Stimulated activated CD8-positive, alpha-beta memory T cell treated with anti-CD3 and anti-CD28 coated beads, Interleukin-12 subunit alpha, Interleukin-12 subunit beta, amount 100 ng/mL, for 1 hour (primary cell): ENCODE measurements around the gene HRG.

ENCODE experiments used
- DNase-seq: peaks from one replicate; pipeline ENCODE4 v3.0.0-alpha.2; 2020; ENCODE audit warnings: low read depth

The HRG gene

DNA sequence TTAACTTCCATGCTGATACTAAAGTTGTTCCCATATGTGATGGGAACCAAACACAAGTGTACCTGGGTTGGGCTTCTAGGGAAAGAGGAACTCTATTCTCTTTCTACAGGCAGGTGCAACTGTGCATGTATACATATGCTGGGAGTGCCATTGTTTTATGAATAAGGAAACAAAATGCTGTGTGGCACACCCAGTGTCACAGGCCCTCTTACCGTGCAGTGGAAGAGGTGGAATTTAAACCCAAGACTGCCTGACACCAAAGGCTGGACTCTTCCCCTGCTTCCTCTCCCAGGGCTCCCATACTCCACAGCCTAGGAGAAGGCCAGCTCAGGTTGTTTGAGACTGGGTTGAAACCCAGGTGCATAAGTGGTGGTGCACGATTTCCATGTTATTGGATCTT is 27.6 kb upstream of the HRG start:
- no peak for DNase-seq

- no peak for DNase-seq
Observed at GRCh38 chr3:186639778-186640472, 25.9 kb upstream of the HRG start, which contains the start of gene FETUB. Gene FETUB (plus strand): TSS chr3:186640399. CDS start chr3:186640461, 62 bp downstream.

DNA sequence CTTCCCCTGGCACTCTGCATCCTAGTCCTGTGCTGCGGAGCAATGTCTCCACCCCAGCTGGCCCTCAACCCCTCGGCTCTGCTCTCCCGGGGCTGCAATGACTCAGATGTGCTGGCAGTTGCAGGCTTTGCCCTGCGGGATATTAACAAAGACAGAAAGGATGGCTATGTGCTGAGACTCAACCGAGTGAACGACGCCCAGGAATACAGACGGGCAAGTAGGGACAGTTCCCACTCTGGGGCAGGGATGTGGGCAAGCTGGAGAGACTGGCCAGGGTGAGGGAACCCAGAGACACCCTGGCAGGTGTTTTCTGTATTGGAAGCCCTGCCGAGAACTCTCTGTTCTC is 25.4 kb upstream of the HRG start:
- DNase-seq, result no peak

GRCh38 chr3:186640929-186641328 is 24.9 kb upstream of the HRG start:
- no peak for DNase-seq

- DNase-seq, result no peak
Observed at GRCh38 chr3:186642014-186642413, 23.8 kb upstream of the HRG start.

GRCh38 chr3:186643493-186643892 is 22.3 kb upstream of the HRG start:
- no peak for DNase-seq

- DNase-seq, result no peak
Observed at GRCh38 chr3:186644683-186645082, 21.1 kb upstream of the HRG start.

- no peak for DNase-seq
Observed at GRCh38 chr3:186646106-186646505, 19.7 kb upstream of the HRG start.

DNA sequence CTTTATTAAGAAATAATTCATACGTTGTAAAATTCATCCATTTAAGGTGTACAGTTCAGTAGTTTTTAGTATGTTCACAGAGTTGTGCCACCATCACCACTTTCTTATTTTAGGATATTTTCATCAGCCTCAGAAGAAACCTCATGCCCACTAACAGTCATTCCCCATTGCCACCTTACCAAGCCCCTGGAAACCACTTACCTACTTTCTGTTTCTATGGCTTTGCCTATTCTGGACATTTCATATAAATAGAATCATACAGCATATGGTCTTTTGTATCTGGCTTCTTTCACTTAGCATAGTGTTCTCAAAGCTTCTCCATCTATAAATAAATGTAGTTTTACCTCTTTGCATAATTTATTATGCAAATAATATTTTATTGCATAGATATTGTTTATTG is 19.0 kb upstream of the HRG start:
- no peak for DNase-seq

- DNase-seq, result no peak
Observed at GRCh38 chr3:186648851-186649250, 17.0 kb upstream of the HRG start.

DNA sequence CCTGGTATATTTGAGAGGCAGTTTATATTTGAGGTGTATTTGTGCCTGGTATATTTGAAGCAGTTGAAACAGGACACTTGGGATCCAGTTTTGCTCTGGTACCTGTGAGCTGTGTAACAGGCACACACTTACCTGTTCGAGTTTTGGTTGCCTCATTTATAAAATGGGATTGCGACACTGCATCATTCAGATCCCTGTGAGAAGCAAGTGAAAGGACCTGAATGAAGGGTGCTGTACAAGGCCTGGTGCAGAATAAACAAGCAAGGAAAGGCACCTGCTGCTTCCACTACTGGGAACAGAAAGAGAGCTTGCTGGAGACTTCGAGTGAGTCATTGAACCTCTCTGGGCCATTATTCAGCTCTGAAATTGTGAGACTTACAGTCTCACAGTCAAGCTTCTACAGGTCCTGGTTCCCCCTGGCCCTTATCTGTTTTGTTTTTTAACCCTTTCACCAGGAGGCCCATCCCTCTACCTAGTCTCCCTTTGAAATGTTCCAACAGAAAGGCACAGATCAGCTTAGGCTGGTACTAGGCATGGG is 14.1 kb upstream of the HRG start:
- DNase-seq, result no peak

DNA sequence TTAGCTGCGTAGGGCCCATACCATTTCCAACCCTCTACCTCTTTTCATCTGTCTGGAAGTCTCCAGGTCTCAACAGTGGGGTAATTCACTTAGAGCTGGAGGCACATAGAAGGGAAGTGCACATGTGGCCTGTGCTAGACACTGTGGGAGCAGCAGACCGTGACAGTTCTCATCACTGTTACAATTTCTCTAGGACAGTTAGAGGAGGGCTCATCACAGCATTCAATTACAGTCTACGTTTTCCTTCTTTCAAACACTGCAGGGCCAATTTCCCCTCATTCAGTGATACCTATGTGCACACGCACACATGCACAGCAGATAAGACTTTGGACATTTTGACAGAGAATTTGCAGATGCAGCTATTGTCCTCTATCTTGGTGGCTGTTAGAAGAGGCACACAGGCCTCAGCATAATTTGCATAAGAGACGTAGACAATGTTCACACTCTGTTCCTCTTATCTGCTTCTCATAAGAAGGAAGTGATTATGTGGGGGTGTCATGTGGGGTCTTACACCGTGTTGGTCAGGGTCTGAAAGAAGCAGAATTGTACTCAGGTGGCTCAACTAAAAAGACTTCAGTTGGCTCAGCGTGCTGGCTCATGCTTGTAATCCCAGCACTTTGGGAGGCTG is 12.6 kb upstream of the HRG start:
- no peak for DNase-seq

- no peak for DNase-seq
Observed at GRCh38 chr3:186653984-186654383, 11.8 kb upstream of the HRG start.

GRCh38 chr3:186663361-186664118 is 2.3 kb upstream of the HRG start:
- no peak for DNase-seq

DNA sequence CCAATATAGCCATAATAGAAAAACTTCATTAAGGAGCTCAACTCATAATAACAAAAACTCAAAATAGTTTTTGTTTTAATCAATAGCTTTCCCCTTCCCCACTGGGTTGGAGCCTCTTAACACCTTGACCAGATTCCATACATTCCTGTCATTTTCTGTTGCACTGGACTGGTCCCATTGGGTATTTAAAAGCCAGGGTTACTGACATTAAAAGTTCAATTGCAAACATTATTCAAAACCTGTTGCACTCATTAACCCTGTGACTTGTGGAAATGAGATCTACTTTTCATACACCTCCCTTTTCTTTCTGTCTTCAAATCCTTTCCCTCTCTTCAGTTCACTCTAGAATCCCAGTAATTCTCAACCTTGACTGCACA is 1.7 kb upstream of the HRG start:
- DNase-seq, result no peak

DNA sequence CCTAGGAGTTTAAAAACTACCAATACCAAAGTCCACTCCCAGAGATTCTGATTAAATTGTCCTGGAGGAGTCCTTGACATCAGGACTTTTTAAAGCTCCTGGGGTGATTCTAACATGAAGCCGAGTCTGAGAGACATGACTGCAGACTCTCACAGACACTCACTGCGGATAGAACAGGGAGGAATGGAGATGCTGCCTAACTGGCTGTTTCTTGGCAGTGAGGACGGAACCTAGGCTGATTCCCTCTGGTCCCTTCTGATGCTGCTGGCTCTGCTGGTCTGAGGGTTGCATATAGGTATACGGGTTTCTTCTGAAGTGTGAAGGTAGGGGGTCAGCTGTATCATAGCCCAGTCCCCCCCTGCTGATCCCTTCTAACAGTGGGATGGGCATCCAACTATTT is 1.3 kb upstream of the HRG start:
- no peak for DNase-seq

GRCh38 chr3:186668426-186668825 is 2.6 kb downstream of the HRG start:
- DNase-seq, result no peak

DNA sequence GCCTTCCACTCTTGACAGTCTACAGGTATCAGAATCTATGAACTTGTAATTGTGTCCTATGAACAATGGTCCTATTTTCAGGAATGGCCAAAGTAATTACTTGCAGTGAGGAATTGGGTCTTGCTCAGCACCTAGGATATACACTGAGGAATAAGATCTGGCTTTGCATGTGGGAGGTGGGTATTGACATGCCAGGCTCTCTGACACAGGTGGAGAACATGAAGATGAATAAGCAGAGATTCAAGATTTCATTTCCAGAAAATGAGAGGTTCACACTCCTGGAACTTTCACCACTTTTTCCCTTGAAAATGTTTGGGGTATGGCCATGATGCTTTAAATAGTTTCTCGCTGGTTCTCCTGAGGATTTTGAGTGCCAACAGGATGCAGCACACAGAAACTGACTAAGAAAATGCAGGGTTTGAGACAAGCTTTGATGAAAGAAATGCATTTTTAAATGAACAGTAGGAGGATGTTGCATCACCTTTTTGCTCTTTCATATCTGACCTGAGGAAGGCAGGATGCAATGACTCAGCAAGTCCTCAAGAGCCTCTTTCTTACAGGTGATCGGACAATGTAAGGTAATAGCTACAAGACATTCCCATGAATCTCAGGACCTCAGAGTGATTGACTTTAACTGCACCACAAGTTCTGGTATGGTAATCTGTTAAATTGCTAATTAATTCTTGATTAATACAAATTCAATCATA is 3.7 kb downstream of the HRG start:
- no peak for DNase-seq

DNA sequence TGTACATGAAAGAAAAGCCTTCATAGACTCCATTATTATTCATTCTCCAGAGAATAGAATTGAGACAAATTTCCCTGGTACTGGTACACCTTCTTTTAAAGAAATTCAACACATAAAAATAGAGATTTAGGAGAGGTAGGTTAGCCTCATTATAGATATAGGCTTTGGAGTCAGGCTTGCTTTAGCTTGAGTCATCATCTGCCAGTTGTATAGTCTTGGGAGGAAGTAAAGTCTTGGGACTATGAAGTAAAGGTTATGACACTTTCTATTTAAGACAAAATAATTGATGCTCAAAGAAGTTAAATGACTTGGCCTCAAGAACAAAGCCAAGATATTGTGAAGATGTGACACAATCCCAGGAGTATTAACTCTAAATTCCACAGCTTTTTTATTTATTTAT is 4.3 kb downstream of the HRG start:
- DNase-seq, result no peak

- no peak for DNase-seq
Observed at GRCh38 chr3:186671051-186671450, 5.2 kb downstream of the HRG start.

DNA sequence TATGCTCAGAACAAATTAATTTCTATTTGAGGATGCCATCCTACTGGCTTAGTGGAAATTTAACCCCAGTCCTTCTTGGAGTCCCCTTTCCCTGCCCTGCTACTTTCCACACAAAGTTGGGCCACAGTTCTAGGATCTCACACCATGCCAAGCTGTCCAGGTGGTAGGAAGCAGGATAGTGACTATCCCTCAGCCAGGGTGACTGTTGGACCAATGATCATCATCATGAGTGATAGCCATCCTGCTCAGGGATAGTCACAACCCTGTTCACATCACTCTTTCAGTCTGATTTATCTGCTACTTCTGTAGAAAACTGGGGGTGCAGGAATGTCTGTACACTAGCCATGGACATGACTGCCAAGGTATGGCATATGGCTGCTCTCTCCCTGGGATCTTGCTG is 12.8 kb downstream of the HRG start:
- no peak for DNase-seq

- DNase-seq, result no peak
Observed at GRCh38 chr3:186679151-186679550, 13.3 kb downstream of the HRG start.

GRCh38 chr3:186680869-186681268 is 15.1 kb downstream of the HRG start:
- no peak for DNase-seq
